Measurements from ENCODE around the gene LHX3. TPM values are rescaled to one million over a fixed set of nuclear protein-coding genes. Genes with fewer than 3 reads are reported as not detected.

The LHX3 gene
- total RNA-seq, 1 donor from 2014 or later, result not detected

GRCh38 chr9:136177224-136177623 lies 27.7 kb downstream of the LHX3 start:
- Mint-ChIP-seq H3K36me3 (no peaks in the 10 kb centered on the region), H3K27me3 (ENCODE audit: low read depth) (peaks cover 12% of the 10 kb centered on the region), H3K4me1 (peaks cover 3% of the 10 kb centered on the region), H3K9me3 (no peaks in the 10 kb centered on the region), H3K27ac (no peak overlapping the region), H3K4me3 (no peak overlapping the region)
- DNase-seq (ENCODE audit: low spot score in 2 of 2, unreplicated experiment in 2 of 2), result no peak
- no peak for TF ChIP-seq CTCF (IDR thresholded peaks at IDR 0.05; ENCODE audit: unreplicated experiment)

GRCh38 chr9:136175616-136176197 lies 29.2 kb downstream of the LHX3 start:
- Mint-ChIP-seq H3K36me3 (no peaks in the 10 kb centered on the region), H3K4me1 (peaks cover 12% of the 10 kb centered on the region), H3K9me3 (no peaks in the 10 kb centered on the region), H3K27me3 (ENCODE audit: low read depth) (peaks cover 8% of the 10 kb centered on the region), H3K27ac (no peak overlapping the region), H3K4me3 (no peak overlapping the region)
- DNase-seq (ENCODE audit: low spot score in 2 of 2, unreplicated experiment in 2 of 2), result no peak
- TF ChIP-seq CTCF (IDR thresholded peaks at IDR 0.05; ENCODE audit: unreplicated experiment), result no peak

- Mint-ChIP-seq H3K27ac (no peak overlapping the region), H3K36me3 (no peaks in the 10 kb centered on the region), H3K27me3 (ENCODE audit: low read depth) (peaks cover 4% of the 10 kb centered on the region), H3K4me3 (no peak overlapping the region), H3K9me3 (no peaks in the 10 kb centered on the region), H3K4me1 (peaks cover 12% of the 10 kb centered on the region)
- no peak for DNase-seq (ENCODE audit: low spot score in 2 of 2, unreplicated experiment in 2 of 2)
- no peak for TF ChIP-seq CTCF (IDR thresholded peaks at IDR 0.05; ENCODE audit: unreplicated experiment)
These were observed 29.9 kb downstream of the LHX3 start for GRCh38 chr9:136174779-136175615.

- H3K4me3 Mint-ChIP-seq, result no peak overlapping the region
- no peak for TF ChIP-seq CTCF (IDR thresholded peaks at IDR 0.05; ENCODE audit: unreplicated experiment)
- H3K9me3 Mint-ChIP-seq, result no peaks in the 10 kb centered on the region
- no peak overlapping the region for H3K27ac Mint-ChIP-seq
- H3K27me3 Mint-ChIP-seq (ENCODE audit: low read depth), result peaks cover 8% of the 10 kb centered on the region
- no peaks in the 10 kb centered on the region for H3K36me3 Mint-ChIP-seq
- DNase-seq (ENCODE audit: low spot score in 2 of 2, unreplicated experiment in 2 of 2), result no peak
- H3K4me1 Mint-ChIP-seq, result peaks cover 12% of the 10 kb centered on the region
These were observed 31.2 kb downstream of the LHX3 start for GRCh38 chr9:136173648-136174290.

GRCh38 chr9:136172412-136173079 lies 32.4 kb downstream of the LHX3 start:
- no peak for TF ChIP-seq CTCF (IDR thresholded peaks at IDR 0.05; ENCODE audit: unreplicated experiment)
- no peaks in the 10 kb centered on the region for H3K36me3 Mint-ChIP-seq
- H3K27me3 Mint-ChIP-seq (ENCODE audit: low read depth), result peaks cover 13% of the 10 kb centered on the region
- no peak overlapping the region for H3K4me3 Mint-ChIP-seq
- H3K27ac Mint-ChIP-seq, result no peak overlapping the region
- H3K4me1 Mint-ChIP-seq, result peaks cover 11% of the 10 kb centered on the region
- no peaks in the 10 kb centered on the region for H3K9me3 Mint-ChIP-seq
- DNase-seq (ENCODE audit: low spot score in 2 of 2, unreplicated experiment in 2 of 2), result no peak
